NCI-H2171 (cell line): ENCODE data around the gene NEK6.

Experiments
- DNase-seq: peaks from one replicate; lab custom pipeline; 2025; lab: John Stamatoyannopoulos, UW

The NEK6 gene

DNA sequence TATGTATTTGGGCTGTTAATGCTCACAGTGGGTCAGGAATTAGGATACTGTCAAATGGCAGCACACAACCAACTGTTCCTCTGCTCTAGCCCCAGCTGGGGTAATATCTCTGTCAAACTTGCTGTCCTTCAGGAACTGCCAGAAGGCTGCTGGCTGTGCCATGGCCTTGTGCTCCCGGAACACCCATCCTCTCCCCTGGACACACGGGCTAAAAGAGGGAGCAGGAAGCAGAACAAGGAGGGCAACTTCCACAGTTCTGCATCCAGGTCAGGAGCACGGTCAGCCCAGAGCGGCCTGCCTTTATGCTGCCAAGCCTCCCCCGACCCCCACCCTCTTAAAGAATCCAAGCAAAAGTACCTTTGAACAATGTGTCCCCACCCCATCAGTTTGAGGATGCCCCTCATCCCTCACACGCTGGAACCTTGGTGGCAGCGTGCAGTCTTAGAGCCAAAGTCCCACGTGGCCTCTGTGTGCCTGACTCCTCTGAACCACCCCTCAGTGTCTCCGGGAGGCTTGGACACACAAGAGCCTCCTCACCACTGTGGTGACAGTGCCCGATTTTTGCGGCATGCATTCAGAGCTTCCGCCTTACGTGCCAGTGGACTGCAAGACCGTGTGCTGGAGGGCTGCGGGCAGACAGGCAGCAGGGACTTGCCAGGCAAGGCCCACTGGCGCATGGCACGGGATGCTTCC, 96.7 kb downstream of the NEK6 start:
- no peak for DNase-seq

DNA sequence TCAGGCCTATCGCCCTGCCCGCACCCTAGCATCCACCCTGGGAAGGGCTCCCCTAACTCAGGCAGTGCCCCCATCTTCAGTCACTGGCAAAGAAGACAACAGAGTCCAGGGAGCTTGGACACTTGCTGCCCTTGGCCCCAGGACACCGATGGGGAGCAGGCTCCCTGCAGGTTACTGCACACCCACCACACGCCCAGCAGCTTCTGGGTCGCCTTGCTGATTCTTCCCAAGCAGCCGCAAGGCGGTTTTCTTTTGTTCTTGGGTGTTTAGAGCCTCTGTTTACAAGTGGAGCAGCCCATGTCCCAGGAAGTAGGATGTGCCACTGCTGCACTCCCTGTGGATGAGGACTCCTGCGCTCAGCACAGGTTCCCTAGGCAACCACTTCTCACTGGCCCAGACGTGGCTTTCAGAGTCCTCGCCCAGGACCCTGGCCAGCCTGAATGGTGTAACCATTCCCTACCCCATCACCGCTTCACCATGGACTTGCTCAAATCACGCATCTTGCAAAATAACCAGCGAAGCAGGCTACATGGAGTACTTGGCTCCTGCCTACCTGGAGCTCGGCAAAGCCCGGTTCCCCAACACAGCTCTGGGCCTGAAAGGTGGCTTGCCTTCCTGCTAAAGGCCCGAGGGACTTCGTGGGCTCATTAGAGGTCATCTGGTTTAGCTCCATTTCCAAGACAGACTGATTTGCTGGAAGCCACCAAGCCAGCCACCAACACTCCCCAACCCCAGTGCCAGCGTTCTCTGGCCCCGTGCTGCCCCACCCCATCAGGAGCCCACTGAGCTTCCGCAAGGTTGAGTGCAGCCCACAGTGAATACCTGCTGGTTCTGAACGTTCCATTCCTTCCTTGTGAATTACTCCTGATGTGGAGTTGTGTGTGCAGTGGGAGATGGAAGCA, 97.5 kb downstream of the NEK6 start:
- no peak for DNase-seq

DNA sequence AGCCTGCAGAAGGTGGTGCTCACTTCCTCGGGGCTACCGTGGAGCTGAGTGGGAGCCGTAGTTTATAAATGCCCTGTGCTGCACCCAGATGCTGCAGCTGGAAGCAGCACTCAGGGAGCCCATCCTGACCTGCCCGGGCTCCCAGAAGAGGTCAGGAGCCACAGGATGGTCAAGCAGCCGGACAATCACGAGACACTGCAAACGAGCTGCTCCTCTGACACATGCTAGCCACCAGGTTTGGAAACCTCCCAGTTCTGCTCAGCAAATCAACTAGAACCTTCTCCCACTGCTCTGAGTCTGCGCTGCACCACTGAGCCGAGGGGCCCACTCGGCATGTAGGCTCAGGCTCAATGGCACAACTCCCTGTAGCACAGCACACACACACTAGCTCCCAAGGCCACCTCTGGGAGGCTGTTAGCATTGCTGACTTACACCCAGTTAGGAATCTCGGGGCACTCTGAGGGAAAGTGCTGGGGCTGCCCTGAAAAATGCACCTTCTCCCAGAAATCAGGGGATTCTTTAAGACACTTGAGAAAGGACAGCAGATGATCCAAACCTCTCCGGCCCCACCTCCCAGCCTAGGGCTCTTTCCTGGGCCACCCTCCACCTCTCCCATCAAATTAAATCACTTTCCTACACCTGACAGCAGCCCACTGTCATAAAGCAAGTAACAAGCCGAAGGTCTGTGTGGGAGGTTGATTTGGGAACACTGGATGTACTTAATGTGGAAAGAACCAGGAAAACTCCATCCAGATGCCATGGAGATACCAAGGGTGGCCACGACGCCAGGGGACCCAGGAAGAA, 98.4 kb downstream of the NEK6 start:
- no peak for DNase-seq

DNA sequence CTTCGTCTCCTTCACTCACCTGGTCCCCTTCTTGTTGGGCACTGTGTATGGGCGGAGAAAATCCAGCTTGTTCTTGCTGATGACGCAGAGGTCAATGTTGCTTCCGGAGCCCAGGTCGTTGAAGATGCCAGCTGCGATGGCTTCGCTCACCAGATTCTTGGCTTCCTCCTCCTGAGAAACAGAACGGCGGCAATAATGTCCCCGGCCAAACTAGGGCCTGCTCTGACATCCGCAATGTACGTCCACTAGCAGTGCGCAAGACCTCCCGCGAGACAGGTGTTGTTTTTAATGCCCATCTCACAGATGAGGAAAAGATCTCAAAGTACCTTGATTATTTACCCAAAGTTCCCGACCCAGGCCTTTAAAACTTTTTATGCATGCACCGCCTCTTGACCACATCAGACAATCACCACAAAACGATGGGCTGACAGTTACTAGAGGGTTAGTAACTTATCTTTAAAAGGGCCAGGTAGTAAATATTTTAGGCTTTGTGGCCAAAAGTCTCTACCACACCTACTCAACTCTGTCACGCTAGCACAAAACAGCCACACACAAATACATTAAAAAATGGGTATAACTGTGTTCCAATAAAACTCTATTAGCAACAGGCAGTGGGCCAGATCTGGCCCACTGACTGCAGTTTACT, 99.1 kb downstream of the NEK6 start:
- no peak for DNase-seq

DNA sequence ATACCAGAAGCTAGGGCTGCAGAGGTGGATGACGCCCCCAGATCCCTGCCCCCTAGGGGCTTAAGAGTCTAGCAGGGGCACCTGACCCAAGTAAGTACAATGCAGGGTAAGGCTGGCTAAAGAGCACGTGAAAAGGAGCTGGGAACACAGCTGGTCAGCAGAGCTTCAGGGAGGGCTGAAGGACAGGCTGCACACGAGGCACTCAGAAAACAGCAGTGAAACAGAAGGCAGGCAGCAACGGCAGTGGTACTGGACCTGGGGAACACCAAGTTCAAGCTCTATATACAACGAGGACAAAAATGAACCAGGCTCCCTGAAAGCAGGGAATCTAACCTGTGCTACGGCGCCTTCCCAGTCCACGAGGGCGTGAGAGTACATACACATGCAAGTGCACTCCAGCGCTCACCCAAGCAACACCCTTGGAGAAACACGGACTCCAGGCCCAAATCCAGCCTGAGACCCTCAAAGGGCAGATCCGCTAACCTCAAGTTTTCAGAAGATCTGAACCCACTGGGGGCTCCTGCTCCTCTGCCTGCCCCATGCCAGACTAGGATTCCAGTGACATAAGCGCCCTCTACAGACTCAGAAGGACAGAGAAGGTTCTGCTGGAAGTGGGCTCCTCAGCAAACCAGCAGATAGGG, 100.1 kb downstream of the NEK6 start:
- no peak for DNase-seq

DNA sequence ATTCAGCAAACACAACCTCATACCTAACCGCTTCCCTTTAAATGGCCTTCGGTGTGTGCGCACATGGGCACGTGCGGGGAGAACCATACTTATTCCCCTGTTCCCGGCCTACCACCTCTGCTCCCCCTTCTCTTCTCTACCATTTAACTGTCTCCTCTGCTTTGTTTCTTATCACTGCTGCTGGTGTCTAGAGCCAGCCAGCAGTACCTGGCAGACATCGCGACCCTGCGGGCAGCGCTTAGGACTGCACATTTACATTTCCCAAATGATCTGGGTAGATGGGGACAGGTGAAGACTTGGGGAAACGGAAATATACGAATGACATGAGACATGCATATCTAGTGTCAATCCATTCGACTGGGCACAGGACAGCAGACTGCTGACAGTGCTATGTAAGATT, 100.9 kb downstream of the NEK6 start:
- no peak for DNase-seq

DNA sequence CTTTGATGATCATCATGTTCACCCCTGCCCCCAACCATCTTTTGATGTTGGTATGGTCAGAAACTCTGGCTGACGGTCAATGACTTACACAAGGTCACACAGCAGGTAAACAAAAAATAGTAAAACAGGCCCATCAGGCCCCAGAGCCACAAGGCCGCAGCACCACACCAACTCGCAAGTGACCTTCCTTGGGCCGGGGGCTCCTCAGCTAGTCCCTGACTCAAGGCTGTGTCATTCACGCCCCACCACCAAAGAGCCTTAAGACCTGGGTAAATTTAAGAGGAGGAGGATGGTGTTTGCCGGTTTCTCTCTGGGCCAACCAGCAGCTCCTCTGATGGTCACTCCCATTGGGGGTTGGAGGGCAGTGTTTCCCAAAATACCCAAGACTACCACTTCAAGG, 101.7 kb downstream of the NEK6 start:
- DNase-seq, result no peak

DNA sequence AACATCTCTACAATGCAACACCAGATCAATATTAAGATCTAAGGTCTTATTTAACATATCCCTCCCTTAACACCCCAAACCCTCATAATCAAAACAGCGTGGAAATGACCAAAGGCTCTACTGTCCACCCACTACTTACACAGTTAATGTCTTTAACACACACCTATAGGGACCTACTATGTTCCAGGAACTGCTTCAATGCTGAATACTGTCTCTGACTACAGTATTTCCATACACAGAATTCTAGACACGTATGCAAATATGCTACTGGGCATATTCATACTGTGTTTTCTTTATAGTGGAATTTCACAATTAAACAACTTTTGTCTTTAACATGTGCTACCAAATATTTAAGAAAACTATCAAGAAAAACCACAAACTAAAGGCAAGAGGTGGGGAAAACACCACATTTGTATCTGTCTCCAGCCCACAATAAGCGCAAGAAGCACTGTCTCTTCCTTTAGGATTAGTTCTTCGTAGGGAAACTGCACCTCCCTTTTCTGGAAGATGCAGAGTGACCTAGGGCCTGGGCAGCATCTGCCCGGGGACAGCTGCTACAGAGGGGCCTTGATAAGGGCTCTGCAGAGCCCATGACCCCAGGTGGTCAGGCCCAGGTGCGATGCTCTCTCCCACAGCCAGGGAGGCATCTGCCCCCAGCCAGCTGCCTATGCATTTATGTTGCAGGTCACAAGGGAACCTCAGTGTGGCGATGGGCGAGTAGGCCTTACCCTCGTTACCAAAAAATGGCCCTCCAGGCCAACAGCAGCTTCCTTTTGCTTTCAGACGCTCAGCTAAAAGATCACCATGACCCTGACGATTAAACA, 102.3 kb downstream of the NEK6 start:
- DNase-seq, result no peak

DNA sequence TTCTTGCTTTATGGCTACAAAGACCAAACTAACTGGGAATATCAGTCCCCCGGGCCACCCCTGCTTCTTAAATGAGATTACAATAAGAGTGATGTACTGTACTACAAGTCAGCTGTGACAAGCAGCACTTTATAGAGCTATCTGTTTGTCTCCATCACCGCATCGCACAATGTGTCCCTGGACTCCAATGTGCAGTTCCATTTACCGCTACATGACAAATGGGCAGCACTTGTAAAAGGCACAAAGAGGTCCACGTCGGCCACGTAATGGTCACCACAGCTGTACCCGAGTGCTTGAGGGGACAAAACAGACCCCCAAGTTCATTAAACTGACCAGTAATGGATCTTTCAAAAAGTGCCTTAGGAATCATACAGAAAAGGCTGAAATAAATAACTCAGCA, 103.4 kb downstream of the NEK6 start:
- DNase-seq, result no peak

DNA sequence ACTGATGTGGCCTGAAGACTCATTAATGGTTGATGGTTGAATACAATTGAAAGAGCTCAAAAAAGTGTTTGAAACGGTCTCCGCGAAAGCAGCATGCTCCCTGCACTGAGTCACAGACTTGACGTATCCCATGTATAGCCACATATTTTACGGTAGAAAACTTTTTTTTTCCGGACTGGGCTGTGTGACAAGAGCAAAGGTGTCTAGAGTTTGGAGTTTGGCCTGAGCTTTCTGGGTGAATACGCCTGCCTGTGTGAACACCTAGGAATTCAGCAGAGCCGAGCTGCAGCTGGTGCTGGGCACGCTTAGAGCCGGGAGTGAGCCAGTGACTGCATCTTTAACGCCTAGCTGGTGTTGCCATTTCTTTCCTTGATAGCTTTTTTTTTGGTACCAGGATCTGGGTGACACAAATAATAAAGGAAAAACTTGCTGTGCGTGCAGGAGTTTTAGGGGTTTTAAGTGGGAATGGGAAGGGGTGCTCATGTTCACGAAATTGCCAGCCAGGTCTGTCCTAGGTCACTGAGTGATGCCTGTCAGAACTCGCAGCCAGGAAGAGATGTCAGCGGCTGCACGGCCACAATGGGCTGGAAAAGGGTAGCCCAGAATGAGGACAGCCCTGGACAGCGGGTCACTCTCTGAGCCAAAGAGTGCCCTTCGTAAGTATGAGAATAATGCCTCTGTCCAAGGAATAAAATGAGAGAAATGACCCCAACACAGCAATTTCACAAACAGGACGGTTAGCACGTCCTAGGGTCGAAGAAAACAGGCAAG, 105.8 kb downstream of the NEK6 start:
- DNase-seq, result no peak

DNA sequence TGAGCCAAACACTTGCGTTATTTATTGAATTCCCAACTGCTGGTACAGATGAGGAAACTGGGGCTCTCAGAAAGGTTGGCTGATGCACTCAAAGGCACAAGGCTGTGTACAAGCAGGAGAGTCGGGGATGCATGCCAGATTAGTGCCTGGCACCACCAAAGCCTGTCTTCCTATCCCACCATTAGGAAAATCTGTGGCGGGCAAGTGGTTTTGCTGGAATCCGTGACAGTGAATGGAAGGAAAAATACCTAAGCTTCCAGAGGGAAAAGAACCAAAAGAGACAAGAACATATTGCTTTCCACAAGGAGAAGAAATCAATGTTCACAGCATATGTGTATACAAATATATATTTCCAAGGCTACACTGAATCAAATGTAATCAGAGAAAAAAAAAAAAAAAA, 106.4 kb downstream of the NEK6 start:
- DNase-seq, result no peak

DNA sequence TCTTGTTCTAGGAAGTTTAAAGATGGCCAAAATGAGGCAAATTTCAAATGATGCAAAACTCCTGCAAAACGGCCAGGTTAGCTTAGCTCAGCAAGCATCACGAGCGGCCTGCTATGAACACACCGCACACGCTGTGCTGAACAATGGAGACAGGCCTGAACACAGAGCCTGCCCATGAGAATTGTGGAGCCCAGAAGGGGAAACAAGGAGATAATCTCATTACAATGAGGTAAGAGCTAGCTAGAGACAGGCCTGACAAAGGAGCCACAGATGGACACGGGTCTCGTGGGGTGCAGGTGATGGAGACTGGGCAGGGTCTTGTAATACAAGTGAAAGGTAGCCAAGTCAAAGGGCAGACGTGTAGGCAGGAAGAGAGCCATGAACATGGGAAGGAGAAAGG, 107.3 kb downstream of the NEK6 start:
- no peak for DNase-seq

DNA sequence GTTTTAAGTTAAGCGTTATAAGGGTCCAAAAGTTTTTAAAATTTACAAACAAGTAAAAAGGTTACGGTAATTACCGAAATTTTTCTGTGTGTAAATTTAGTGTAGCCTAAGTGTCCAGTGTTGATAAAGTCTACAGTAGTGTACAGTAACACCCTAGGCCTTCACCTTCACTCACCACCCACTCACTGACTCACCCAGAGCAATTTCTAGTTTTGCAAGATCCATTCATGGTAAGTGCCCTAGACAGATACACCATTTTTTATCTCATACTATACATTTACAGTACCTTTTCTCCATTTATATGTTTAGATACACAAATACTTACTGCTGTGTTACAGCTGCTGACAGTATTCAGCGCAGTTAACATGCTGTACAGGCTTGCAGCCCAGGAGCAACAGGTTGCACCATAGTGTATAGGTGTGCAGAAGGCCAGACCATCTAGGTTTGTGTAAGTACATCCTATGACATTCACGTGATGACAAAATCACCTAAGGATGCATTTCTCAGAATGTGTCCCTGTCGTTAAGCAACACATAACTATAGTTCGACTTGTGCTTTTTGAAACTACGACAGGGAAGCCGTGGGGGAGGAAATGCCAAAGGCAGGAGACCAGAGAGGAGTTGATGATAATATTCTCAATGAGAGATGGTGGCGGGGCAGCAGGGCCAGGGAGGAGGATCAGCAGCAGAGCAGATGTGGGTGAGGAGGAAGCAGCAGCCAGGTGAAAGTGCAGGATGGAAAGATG, 108.9 kb downstream of the NEK6 start:
- no peak for DNase-seq

DNA sequence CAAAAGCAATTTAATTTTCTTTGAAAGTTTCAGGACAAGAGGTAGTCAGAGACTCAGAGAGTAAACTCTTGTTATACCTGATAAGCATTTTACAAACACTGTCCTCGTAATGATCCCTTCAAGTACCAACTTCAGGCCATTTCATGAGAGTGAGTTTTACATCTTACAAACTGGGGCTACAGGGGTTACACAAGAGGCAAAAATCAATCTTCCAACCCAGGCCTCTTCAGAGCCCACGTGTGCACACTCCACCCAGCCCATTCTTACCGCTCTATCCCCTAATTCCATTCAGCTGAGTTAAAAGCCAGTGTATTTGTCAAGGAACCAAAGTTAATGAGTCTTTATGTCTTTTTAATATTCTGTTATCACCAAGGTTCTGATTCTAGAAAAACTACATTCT, 110.9 kb downstream of the NEK6 start:
- no peak for DNase-seq

DNA sequence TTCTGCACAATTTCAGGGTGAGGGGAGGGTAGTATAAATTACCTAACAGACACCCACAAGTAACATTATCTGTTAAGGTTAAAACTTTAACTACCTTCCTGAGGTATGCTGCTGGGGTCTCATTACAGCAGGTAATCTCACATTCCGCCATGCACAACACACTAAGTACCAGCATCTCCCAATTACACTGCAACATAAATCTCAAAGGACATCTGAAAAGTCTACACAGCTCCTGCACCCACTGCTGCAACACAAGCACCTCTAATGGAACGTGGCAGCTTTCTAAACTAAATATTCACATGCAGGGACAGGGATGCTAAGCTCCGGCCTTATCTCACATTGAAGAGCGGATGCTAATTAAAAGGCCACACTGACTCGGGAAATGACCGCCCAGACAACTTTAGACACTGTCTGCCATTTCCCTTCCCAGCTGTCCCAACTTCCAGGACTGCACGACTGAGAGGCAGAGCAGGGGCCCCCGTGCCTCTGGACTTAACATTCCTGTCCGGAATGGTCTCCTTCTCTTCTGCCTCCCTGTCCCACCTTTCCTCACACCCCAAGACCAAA, 111.6 kb downstream of the NEK6 start:
- DNase-seq, result no peak

DNA sequence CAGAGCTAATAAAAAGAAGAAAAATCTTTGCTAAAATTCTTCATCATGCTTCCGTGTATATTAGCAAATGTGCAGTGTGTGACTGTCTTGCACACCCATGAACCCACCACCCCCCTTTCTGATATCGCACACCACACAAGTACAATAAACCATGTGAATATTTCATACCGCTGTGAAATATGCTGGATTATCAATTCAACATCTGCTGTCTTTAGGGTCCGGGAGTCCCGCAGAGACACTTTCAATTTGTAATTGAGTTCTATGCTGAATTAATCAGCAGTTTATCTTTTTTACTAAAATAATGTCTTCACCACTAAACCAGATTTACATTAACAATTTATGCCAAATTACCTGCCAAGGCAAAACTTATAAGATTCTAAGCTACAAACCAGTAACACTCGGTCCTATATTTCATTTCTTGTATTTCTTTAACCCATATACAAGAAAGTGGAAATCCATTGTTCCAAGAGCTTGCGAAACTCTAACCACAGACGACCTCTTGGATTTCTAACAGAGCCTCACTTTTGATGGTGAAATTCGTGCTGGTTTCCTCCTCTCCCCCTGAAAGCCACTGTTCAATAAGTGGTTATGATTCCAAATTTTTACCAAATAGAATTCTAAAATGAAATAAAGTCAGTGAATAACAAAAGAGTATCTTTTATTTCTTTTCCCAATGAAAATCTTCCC, 113.3 kb downstream of the NEK6 start:
- no peak for DNase-seq

DNA sequence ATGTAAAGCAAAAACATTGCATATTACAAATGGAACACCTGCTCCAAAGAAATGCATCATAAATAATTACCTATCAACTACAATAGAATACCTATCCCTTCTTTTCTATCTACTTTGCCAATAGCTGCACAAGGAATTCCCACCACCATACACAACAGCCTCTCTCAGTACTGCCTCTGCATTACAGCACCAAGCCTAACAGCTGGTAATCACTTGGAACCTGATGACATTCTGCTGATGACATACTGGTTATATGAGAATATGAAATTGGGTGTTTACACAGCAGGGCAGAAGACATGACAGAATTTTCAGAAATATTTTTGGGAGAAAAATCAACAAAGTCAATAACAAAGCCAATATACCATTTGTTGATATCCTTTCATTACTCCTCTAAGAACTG, 114.3 kb downstream of the NEK6 start:
- DNase-seq, result no peak

DNA sequence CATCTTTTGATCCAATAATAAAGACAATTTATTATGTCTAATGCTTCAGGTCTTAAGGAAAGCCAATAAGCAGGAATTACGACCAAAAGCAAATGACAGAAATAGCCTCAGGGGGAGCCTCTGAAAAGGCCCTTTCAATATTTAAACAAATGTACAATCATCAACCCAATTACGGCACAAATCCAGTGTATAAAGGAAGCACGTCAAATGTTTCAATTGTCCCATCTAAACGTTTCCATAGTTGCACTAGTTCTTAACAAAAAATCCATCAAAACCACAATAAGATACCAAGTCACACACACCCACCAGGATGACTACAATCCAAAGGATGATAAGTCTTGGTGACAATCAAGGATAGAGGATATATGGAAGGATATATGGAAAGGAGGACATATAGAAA, 115.6 kb downstream of the NEK6 start:
- DNase-seq, result no peak
